GM10847 (cell line): ENCODE measurements around the gene GTPBP8.

ENCODE experiments used
- POLR2A ChIP-seq: IDR thresholded peaks from 2 replicates; pipeline ENCODE4 v1.6.1; 2011; ENCODE audit not compliant: insufficient read length; ENCODE audit errors: extremely low read depth

The GTPBP8 gene

DNA sequence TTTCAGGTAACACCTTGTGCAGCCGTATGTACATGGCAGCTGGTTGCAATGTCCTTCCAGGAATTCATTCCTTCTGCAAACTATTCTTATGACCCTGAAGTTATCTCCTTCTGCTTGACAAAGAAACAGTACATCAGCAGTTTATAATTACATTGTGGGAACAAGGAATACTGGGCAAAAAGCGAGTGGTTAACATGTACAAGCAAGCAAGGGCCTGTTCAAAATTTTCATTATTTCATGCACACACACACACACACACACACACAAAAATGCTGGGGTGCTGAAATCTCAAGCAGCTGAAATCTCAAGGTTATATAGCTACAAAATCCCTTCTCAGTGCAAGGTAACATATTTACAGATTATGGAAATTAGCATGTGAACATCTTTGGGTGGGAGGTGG lies 30.7 kb downstream of the GTPBP8 start:
- no peak for TF ChIP-seq POLR2A

DNA sequence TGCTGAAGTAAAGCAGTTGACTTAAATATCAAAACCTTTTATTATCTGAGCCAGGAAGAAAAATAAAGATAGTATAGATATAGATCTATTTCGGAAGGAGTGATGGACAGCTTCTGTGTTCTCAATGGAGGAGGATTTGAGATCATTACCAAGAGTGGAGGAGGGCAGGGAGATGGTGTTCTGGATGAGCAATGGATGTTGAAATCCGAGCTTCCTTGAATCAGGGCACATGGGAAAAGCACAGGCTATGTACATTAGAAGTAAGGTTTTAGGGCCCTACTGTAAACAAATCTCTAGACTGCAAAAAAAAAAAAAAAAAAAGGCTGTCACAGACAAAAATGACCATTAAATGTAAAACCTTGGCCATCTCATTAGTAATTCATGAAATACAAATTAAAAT lies 43.2 kb downstream of the GTPBP8 start:
- no peak for TF ChIP-seq POLR2A

DNA sequence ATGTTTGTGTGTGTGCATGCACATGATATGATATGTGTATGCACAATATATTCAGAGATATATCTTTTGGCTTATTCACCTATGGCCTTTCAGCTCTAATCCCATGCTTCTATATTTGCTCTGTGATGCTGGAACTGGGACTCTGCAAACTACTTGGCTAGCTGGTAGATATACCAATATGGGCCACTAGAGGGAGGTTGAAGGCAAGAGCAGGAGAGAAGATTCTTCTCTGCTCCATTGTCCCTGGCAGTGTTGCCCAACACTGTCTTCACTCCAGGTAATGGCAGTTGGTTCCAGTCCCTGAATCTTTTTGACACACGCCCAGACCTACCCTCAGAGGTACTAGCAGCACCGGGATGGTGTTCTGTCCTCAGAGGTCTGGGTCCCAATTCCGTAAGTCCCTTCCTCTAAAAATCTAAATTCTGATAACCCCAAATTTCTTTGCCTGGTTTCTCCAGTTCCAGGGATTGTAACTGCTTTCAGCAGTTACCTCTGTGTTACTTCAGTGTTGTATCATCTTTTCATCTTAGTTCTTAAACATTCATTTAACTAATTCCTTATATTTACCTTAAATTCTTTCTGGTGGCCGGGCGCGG lies 44.7 kb downstream of the GTPBP8 start:
- no peak for TF ChIP-seq POLR2A

DNA sequence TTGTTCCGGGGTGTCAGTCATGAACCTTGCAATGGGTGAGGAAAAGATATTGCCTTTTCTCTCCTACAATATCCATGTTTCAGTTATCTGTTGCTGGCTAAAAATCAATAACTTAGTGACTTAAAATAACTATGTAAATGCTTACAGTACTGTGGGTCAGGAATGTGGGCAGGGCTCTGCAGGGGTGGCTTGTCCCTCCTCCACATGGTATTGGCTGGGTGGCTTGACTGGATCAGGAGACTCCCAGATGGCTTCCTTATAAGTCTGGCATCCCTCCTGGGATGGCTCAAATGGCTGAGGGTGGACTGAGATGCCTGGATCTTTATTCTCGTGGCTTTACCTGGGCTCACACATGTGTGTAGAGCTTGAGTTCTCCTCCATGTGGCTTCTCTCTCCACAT lies 47.5 kb downstream of the GTPBP8 start:
- no peak for TF ChIP-seq POLR2A

DNA sequence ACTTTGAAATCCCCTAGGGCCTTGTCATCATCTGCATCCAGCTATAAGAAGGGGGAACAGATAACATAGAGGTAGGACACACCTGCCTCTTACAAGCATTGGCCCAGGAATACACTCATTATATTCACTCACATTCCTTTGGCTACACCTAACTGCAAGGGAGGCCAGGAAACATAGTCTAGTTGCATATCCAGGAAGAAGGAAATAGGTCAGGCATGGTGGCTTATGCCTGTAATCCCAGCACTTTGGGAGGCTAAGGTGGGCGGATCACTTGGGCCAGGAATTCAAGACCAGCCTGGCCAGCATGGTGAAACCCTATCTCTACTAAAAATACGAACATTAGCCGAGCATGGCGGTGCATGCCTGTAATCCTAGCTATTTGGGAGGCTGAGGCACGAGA lies 48.8 kb downstream of the GTPBP8 start:
- no peak for TF ChIP-seq POLR2A

DNA sequence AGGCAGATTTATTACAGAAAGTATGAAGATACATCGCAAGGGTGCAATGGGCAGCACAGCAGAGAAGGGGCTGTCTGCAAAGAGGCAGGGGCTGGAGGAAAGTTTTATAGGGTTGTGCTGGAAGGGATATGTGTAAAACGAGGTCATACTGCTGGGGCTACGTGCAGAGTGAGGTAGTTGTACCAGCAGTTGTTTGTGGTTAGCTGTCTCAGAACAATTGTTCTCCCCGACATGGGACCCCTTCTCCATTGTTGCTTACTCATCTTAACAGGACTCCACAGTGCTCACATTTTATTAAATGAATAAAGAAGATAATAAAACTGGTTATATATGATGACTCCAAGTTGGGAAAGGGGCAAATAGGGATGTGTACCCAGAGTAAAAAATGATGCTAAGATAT lies 49.4 kb downstream of the GTPBP8 start:
- no peak for TF ChIP-seq POLR2A

DNA sequence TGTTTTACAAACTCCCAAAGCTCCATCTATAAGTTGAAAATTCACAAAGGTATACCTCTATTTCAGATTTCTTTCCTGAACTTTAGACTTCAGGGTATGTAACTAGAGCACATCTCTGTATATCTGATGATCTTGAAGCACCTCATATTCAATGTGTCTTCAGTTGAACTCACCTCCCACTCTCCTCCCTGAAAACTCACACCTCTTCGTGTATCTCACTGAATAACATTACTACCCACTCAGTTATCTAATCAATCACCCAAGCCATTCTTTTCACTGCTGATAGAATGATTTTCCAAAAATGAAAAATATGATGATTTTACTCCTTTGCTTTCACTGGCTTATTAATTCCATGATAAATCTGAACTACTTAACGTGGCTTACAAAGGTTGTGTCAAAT lies 52.9 kb downstream of the GTPBP8 start:
- no peak for TF ChIP-seq POLR2A

DNA sequence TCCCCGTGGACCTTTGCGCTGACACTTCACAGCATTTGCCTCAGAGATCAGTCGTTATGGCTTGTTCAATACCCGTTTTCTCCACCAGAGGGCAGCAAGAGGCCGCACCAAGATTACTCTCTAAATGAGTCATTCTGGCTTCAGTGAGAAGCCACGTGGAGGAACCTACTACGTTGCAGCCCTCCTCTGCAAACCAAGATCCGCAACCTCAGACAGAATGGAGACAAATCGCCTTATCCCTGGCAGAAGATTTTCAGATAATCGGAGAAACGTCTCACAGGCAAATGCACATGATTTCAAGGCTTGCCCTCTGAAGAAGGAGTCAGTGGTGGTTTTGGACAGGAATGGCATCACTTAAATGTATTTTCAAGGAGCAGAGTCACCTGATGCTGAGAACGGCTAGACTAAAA lies 60.5 kb downstream of the GTPBP8 start:
- no peak for TF ChIP-seq POLR2A
